Adrenal gland (tissue), 5 donors: ENCODE results near the gene C1QB.

Experiments
- POLR2A ChIP-seq, 2 donors: fragments of 450-650 bp; IDR thresholded peaks; one replicate each; pipeline ENCODE4 v1.6.1; 2017; ENCODE audit warnings: antibody characterized with exemption in 2 of 2, mild to moderate bottlenecking in 2 of 2, moderate library complexity in 1 of 2
- TF ChIP-seq, protein P1 (sequence below), 6 experiments: fragments of 450-650 bp in 4 of 6; fragments of 200-600 bp in 2 of 6; sonication (generic) in 1 of 6; IDR thresholded peaks; 1 replicate in 5 of 6; 2 replicates in 1 of 6; pipeline versions ENCODE4 v1.5.1 to v1.8.0; 2016 to 2021; ENCODE audit warnings: antibody characterized with exemption in 6 of 6, mild to moderate bottlenecking in 2 of 6, moderate library complexity in 1 of 6
- donor health status: DM: no; HTN: no; CAD: no.

DNA sequence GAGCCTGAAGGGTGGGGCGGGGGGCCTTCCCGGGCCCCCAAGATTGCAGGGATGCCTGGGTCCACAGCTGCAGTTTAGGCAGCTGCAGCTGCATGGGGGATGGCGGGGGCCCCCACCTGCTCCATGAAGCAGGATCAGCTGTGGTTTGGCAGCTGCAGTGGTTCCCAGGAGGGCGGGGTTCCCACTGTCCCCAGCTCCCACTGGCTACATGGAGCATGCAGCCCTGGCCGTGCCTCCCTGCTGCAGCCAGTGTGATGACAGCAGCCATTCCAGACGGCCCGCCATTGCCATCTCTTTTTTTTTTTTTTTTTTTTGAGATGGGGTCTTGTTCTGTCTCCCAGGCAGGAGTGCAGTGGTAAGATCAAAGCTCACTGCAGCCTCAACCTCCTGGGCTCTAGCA is 17.6 kb upstream of the C1QB start:
- TF ChIP-seq, protein P1, sequence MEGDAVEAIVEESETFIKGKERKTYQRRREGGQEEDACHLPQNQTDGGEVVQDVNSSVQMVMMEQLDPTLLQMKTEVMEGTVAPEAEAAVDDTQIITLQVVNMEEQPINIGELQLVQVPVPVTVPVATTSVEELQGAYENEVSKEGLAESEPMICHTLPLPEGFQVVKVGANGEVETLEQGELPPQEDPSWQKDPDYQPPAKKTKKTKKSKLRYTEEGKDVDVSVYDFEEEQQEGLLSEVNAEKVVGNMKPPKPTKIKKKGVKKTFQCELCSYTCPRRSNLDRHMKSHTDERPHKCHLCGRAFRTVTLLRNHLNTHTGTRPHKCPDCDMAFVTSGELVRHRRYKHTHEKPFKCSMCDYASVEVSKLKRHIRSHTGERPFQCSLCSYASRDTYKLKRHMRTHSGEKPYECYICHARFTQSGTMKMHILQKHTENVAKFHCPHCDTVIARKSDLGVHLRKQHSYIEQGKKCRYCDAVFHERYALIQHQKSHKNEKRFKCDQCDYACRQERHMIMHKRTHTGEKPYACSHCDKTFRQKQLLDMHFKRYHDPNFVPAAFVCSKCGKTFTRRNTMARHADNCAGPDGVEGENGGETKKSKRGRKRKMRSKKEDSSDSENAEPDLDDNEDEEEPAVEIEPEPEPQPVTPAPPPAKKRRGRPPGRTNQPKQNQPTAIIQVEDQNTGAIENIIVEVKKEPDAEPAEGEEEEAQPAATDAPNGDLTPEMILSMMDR (IDR thresholded peaks at IDR 0.05): no peak
- no peak for TF ChIP-seq POLR2A (IDR thresholded peaks at IDR 0.05)
